GM19463 (cell line): ENCODE data around the gene JMJD7.

ENCODE experiments used
- ATAC-seq: cut with Tn5 transposase; IDR thresholded peaks from one replicate; pipeline ENCODE4 v1.9.1; 2021; ENCODE audit warnings: mild to moderate bottlenecking, moderate library complexity; ENCODE audit not compliant: unreplicated experiment

Gene JMJD7

DNA sequence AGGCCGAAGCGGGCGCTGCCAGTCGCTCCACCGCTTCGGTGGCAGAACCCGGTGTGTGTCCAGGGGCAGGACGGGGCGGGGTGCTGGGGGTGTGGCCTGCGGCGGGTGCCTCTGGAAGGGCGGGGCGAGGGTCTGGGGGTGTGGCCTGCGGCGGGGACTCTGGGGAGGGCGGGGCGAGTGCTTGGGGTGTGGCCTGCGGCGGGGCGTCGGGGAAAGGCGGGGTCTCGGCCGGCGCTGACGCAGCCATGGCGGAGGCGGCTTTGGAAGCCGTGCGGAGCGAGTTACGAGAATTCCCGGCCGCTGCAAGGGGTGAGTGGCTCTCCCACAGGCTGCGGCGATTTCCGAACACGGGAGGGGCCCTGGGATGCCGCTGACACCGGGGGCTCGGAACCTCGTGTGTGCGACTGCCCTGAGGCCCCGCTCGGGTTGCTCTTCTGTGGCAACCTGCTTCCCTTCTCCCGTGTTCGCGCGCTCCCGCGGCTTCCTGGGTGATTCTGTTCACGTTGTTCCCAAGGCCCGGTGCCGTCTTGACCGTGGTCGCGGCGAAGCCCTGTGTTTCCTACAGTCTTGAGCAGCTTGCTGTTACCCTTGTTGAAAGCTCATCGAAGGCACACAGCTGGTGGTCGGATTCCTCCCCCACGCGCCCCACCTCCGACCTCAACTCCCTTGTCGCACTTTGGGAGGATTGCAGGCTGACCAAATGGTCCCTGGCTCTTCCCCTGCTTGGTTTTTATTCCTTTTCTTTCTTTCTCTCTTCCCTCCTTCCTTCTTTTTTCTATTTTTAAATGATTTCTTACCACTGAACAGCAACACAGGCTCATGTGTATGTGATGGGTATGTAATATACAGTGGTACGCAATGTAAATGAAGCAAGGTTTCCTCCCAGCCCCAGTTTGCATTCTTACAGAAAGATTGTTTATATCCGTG lies at the start of gene JMJD7:
TSS of gene JMJD7 (plus strand) at position 213 of the 927 bp plus-strand sequence. CDS start at position 246, 33 bp downstream.
- peak; percentile 72 for ATAC-seq

DNA sequence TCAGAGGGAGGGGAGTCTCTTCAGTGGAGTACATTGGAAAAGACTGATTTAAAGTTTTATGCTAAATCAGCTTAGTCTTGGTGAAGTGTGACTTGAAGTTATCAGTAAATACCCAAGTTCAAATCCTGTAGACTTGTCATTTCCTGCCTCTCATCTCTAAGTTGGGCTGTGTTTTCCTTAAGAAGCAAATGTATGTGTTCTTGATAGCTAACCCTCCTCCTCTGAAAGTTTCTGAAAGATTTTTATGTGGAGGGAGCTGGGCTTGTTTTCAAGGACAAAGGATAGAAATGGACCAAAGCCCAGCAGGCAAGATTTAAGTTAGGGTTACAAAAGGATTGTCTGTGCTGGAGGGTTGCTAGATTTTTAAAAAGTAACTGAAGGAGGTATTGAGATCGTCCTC lies 49.4 kb upstream of the JMJD7 start:
- no peak for ATAC-seq

DNA sequence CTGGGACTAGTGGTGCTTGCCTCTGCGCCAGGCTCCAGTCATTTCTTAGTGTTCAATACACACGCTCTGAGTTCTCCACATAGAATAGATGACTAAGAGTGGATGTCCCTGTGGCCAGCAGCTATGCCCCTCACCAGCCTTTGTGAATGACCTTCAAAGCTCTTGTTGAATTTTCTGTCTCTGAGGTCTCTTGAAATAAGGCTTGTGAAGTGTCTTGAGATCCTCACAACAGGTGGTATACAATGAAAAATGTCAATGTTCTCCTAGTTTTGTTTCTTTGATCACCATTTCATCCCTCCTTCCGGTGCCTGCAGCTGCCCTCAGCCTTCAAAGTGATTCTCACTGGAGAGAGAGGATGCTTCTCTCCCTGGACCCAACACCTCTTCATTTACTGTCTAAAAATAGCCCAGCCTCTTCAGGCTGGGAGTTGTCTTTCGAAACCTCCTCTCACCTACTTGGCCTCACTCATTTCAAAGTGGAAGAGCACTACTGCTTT lies 48.2 kb upstream of the JMJD7 start:
- ATAC-seq, result no peak

DNA sequence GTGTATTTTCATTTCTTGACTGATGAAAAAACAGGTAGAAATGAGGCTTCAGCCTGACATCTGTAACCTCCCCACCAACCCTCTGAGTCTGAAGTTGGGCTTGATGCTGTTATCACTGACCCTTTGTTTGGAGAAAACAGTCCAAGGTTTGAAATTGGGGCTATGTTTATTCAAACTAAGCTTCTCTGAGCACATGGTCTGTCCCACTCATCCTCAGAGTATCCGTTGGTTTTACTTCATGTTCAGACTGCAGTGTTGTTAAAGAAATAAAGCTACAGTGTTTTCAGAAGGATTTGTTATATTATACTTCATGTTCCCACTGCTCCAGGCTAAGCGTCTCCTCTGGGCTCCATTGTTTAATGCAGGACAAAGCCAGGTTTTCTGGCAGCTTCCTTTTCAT lies 47.6 kb upstream of the JMJD7 start:
- ATAC-seq, result no peak

DNA sequence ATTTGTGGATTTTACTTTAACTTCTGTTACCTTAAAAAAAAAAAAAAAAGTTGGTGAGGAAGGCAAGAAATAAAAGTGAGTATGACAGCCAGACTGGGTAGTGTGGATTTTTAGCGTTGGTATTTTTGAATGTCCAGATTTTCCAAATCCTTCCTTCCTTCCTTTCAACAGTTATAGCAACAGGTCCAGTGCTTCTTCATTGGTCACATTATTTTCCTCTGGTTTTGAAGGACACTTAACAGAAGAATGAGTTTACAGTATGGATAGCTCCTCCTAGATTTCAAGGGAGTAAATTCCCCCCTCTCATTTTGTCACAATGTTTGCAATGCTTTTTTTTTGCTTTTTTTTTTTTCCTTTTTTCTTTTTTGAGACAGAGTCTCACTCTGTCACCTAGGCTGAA lies 47.2 kb upstream of the JMJD7 start:
- no peak for ATAC-seq

DNA sequence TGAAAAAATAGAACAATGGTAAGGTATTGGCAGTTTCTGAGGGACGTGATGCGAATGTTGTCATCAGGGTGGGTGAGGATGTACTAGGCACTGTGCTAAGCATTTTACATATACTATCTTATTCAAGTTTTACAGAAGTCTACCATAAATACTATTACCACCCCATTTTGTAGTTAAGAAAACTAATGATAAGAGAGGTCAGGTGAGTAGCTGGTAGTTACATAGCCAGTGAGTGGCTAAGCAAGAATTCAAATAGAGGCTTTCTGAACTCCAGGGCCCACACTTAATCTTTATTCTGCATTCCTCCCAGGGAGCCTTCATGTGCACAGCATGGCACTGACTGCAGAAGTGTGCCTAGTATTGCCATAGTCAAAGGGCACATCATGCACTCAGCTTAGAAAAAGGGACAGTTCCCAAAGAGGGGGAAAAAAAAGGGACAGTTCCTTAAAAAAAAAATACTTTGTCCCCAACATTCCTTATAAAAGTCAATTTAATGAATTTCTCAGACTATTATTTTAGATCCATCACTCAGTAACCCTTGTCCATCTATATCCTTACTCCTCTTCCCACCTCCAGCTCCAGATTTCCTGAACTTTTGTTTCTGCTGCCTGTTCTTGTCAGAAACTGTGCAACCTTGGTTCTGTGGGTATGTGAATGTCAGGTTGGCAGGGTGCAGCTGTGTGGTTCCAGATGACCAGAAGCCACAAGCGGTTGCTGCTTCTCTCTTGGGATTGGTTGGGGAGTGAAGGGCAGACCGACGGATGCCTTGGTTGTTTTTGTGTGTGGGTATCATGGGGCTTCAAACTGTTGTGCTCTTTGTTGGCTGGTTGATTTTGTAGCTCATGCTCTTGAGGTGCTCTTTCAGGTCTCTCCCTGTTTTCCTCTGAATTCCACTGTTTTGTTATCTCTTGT lies 45.3 kb upstream of the JMJD7 start:
- peak; percentile 76 for ATAC-seq

GRCh38 chr15:41783296-41783695 lies 44.6 kb upstream of the JMJD7 start:
- no peak for ATAC-seq

DNA sequence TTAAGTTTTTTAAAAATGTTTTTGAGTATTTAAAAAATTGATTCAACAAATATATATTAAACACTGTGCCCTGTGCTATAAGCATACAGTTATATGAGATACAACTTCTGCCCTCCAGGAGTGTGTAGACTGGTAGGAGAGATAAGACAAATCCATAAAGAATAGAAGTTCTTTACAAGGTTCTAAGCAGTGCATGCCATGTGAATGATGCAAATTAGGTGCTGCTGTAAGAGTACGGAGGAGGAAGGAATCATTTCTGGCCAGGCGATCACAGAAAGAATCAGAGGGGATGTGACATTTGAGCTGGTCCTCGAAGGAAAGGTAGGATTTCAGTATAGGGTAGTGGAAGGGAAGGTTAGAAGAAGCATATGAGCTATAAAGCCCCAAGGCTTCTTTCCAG lies 39.6 kb upstream of the JMJD7 start:
- no peak for ATAC-seq

DNA sequence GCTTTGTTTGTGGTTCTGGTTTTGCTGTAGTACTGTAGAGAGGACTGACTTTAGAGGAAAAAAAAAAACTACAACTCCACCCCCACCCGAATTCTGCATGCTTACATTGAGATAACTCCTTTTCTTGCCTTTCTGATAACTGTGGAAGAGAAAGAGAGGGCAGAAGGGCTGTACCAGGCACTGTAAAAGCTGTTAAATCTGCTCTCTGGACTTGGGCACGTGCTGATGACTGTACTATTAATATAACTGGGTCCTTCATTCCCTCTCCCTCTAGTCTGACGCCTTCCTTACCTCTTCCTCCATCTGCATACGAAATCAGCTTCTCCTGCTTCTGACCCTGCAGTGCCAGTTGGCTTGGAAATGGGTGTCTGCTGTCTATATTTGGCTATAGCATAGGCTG lies 38.7 kb upstream of the JMJD7 start:
- no peak for ATAC-seq

GRCh38 chr15:41789662-41790061 lies 38.2 kb upstream of the JMJD7 start:
- no peak for ATAC-seq

DNA sequence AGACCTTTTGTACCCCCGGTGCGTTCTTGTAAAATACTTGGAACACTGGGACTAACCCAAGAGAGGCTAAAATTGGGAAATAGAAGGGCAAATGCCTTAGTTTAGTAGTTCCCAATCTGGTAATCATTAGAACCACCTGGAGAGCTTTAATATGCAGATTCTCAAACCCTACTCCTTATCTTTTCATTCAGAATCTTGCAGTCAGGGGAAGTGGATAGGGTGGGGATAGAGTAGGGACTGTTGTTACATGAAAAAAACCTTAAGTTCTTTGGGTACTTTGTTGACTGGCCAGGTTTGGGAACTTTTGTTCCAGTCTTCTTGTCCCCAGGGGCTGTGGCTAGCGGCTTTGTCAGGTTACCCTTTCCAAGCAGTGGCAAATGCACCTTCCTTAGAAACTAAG lies 37.7 kb upstream of the JMJD7 start:
- no peak for ATAC-seq

GRCh38 chr15:41790756-41791546 lies 36.9 kb upstream of the JMJD7 start:
- no peak for ATAC-seq

GRCh38 chr15:41791547-41791937 lies 36.4 kb upstream of the JMJD7 start:
- ATAC-seq, result no peak

- no peak for ATAC-seq
Measured at GRCh38 chr15:41792000-41792637, 35.8 kb upstream of the JMJD7 start.

DNA sequence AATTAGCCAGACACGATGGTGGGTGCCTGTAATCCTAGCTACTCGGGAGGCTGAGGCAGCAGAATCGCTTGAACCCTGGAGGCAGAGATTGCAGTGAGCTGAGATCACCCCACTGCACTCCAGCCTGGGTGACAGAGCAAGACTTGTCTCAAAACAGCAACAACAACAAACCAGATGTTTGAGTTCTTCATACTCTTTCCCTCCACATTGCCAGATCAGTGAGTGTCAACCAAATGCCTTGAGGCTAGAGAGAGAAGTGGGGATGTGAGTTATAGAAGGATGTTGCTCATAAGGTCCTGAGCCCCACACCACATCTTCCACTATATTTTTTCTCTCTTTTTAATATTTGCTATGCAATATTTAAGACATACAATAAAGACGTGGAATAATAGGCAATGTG lies 33.8 kb upstream of the JMJD7 start:
- ATAC-seq, result no peak

DNA sequence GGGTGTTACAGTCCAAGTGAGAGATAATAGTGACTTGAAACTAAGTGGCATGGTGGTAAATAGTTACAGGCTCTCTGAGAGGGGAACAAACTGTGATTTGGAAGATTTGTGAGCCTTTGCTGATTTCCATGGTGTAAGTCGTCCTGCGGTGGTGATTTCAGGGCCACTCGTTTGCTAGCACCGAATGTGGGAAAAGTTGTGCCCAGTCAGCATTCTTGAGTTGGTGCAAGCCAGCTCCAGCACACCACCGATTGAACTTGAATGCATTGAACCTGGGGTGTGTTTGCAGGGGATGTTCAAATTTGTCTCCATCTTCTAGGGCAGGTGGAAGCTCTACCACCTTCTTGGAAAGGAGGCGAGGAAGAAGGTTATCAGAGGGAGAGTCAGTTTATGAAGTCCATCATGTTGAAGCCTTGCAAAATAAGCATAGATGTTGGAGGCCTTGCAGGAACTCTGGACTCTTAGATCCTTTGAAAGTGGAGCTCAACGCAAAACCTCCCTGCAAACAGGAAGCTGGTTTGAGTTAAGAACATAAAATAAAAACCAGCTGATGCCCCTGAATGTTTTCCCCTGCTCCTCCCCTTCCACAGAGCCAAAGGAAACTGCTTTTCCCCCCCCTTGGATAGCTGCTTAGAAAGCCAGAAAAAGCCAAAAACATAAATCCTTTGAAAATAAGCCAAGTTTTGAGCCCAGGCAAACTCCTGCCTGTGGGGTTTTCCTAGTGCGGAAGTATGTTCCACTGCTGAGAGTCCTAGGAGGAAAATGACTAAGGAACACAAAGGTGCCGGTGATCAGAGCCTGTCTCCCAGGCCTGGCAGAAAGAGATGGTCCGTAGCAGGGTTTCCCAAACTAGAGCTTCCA lies 31.7 kb upstream of the JMJD7 start:
- ATAC-seq, result no peak

GRCh38 chr15:41797201-41797944 lies 30.5 kb upstream of the JMJD7 start:
- ATAC-seq, result no peak

- ATAC-seq, result peak; percentile 41
Measured at GRCh38 chr15:41798607-41799487, 29.0 kb upstream of the JMJD7 start.
